ENCODE data around the gene CSPG4.
"Not testable (repeated sequence)": the region's sequence is repeated elsewhere in the genome, so short reads cannot be mapped to it uniquely, and the experiment has no call there.

GRCh38 chr15:75693028-75693427 lies 19.6 kb downstream of the CSPG4 start:
- not testable (repeated sequence) for TF ChIP-seq CTCF, POLR2A (IDR thresholded peaks at IDR 0.05)

Measured in right lobe of liver (tissue), 4 donors.